HEK293 (cell line): ENCODE results near the gene FBXL15.

Experiments
- GLI4 ChIP-seq: fragments of 450-650 bp; formaldehyde crosslinking; IDR thresholded peaks from 2 replicates; pipeline ENCODE4 v1.5.1; 2016; ENCODE audit warnings: missing biosample characterization, missing genetic modification characterization
- GLIS2 ChIP-seq: fragments of 450-650 bp; formaldehyde crosslinking; IDR thresholded peaks from 2 replicates; pipeline ENCODE4 v1.5.1; 2016; ENCODE audit warnings: missing biosample characterization, missing genetic modification characterization
- HOXD13 ChIP-seq: sonication (generic); formaldehyde crosslinking; IDR thresholded peaks from 2 replicates; pipeline ENCODE4 v1.8.0; 2022; ENCODE audit warnings: missing genetic modification reagents, borderline replicate concordance
- KLF16 ChIP-seq: fragments of 450-650 bp; formaldehyde crosslinking; IDR thresholded peaks from 2 replicates; pipeline ENCODE4 v1.5.1; 2017; ENCODE audit warnings: missing biosample characterization, missing genetic modification characterization
- KLF17 ChIP-seq: fragments of 450-650 bp; formaldehyde crosslinking; IDR thresholded peaks from 2 replicates; pipeline ENCODE4 v1.5.1; 2016; ENCODE audit warnings: missing biosample characterization, missing genetic modification characterization
- MYNN ChIP-seq: fragments of 450-650 bp; formaldehyde crosslinking; IDR thresholded peaks from 2 replicates; pipeline ENCODE4 v1.5.1; 2016; ENCODE audit warnings: missing biosample characterization, missing genetic modification characterization, borderline replicate concordance
- OVOL3 ChIP-seq: fragments of 450-650 bp; formaldehyde crosslinking; IDR thresholded peaks from 2 replicates; pipeline ENCODE4 v1.5.1; 2016; ENCODE audit warnings: missing biosample characterization, missing genetic modification characterization
- PATZ1 ChIP-seq: fragments of 450-650 bp; formaldehyde crosslinking; IDR thresholded peaks from 2 replicates; pipeline ENCODE4 v1.5.1; 2016; ENCODE audit warnings: missing biosample characterization, missing genetic modification characterization
- SCRT2 ChIP-seq: fragments of 450-650 bp; formaldehyde crosslinking; IDR thresholded peaks from 2 replicates; pipeline ENCODE4 v1.5.1; 2016; ENCODE audit warnings: missing biosample characterization, missing genetic modification characterization
- YY1 ChIP-seq: fragments of 450-650 bp; formaldehyde crosslinking; IDR thresholded peaks from 2 replicates; pipeline ENCODE4 v1.5.1; 2018; ENCODE audit warnings: missing biosample characterization, missing genetic modification characterization
- YY2 ChIP-seq: fragments of 450-650 bp; formaldehyde crosslinking; IDR thresholded peaks from 2 replicates; pipeline ENCODE4 v1.5.1; 2016; ENCODE audit warnings: missing biosample characterization, missing genetic modification characterization
- ZBTB1 ChIP-seq: fragments of 450-650 bp; formaldehyde crosslinking; IDR thresholded peaks from 2 replicates; pipeline ENCODE4 v1.5.1; 2016; ENCODE audit warnings: missing biosample characterization, missing genetic modification characterization
- ZBTB10 ChIP-seq: fragments of 450-650 bp; formaldehyde crosslinking; IDR thresholded peaks from 2 replicates; pipeline ENCODE4 v1.5.1; 2016; ENCODE audit warnings: missing biosample characterization, missing genetic modification characterization
- ZBTB17 ChIP-seq: fragments of 450-650 bp; formaldehyde crosslinking; IDR thresholded peaks from 2 replicates; pipeline ENCODE4 v1.5.1; 2016; ENCODE audit warnings: missing biosample characterization, missing genetic modification characterization
- ZBTB20 ChIP-seq: fragments of 450-650 bp; formaldehyde crosslinking; IDR thresholded peaks from 2 replicates; pipeline ENCODE4 v1.5.1; 2016; ENCODE audit warnings: missing biosample characterization, missing genetic modification characterization
- ZBTB48 ChIP-seq: fragments of 450-650 bp; formaldehyde crosslinking; IDR thresholded peaks from 2 replicates; pipeline ENCODE4 v1.5.1; 2016; ENCODE audit warnings: missing biosample characterization, missing genetic modification characterization
- ZBTB7A ChIP-seq: fragments of 450-650 bp; formaldehyde crosslinking; IDR thresholded peaks from 2 replicates; pipeline ENCODE4 v1.5.1; 2016; ENCODE audit warnings: low read depth, missing biosample characterization, missing genetic modification characterization
- ZBTB8A ChIP-seq: fragments of 450-650 bp; formaldehyde crosslinking; IDR thresholded peaks from 2 replicates; pipeline ENCODE4 v1.5.1; 2016; ENCODE audit warnings: missing biosample characterization, missing genetic modification characterization
- ZFP37 ChIP-seq: fragments of 450-650 bp; formaldehyde crosslinking; IDR thresholded peaks from 2 replicates; pipeline ENCODE4 v1.5.1; 2016; ENCODE audit warnings: missing biosample characterization, missing genetic modification characterization
- ZNF223 ChIP-seq: fragments of 450-650 bp; formaldehyde crosslinking; IDR thresholded peaks from 2 replicates; pipeline ENCODE4 v1.5.1; 2016; ENCODE audit warnings: missing biosample characterization, missing genetic modification characterization
- ZNF341 ChIP-seq: fragments of 450-650 bp; formaldehyde crosslinking; IDR thresholded peaks from 2 replicates; pipeline ENCODE4; 2016; ENCODE audit warnings: low read depth, missing biosample characterization, missing genetic modification characterization
- ZNF501 ChIP-seq: fragments of 450-650 bp; formaldehyde crosslinking; IDR thresholded peaks from 2 replicates; pipeline ENCODE4 v1.5.1; 2016; ENCODE audit warnings: missing biosample characterization, missing genetic modification characterization
- ZNF571 ChIP-seq: fragments of 450-650 bp; formaldehyde crosslinking; IDR thresholded peaks from 2 replicates; pipeline ENCODE4 v1.5.0; 2017; ENCODE audit warnings: missing biosample characterization, missing genetic modification characterization
- ZNF610 ChIP-seq: fragments of 450-650 bp; formaldehyde crosslinking; IDR thresholded peaks from 2 replicates; pipeline ENCODE4 v1.5.1; 2016; ENCODE audit warnings: missing biosample characterization, missing genetic modification characterization, borderline replicate concordance
- ZNF639 ChIP-seq: fragments of 450-650 bp; formaldehyde crosslinking; IDR thresholded peaks from 2 replicates; pipeline ENCODE4 v1.5.1; 2016; ENCODE audit warnings: missing biosample characterization, missing genetic modification characterization
- ZNF660 ChIP-seq: fragments of 450-650 bp; IDR thresholded peaks from 2 replicates; pipeline ENCODE4 v1.5.1; 2018; ENCODE audit warnings: missing biosample characterization, mild to moderate bottlenecking, missing genetic modification characterization
- ZNF76 ChIP-seq: fragments of 450-650 bp; formaldehyde crosslinking; IDR thresholded peaks from 2 replicates; pipeline ENCODE4; 2016; ENCODE audit warnings: low read depth, missing biosample characterization, missing genetic modification characterization, borderline replicate concordance
- ZSCAN30 ChIP-seq: fragments of 450-650 bp; IDR thresholded peaks from 2 replicates; pipeline ENCODE4 v1.5.1; 2018; ENCODE audit warnings: missing biosample characterization, mild to moderate bottlenecking, missing genetic modification characterization, moderate library complexity
- ZXDB ChIP-seq: fragments of 450-650 bp; formaldehyde crosslinking; IDR thresholded peaks from 2 replicates; pipeline ENCODE4 v1.5.1; 2016; ENCODE audit warnings: missing biosample characterization, missing genetic modification characterization
- TF ChIP-seq, protein P1 (sequence below): fragments of 450-650 bp; formaldehyde crosslinking; IDR thresholded peaks from 2 replicates; pipeline ENCODE4 v1.5.0; 2017; ENCODE audit warnings: missing biosample characterization, missing genetic modification characterization, borderline replicate concordance

The FBXL15 gene

DNA sequence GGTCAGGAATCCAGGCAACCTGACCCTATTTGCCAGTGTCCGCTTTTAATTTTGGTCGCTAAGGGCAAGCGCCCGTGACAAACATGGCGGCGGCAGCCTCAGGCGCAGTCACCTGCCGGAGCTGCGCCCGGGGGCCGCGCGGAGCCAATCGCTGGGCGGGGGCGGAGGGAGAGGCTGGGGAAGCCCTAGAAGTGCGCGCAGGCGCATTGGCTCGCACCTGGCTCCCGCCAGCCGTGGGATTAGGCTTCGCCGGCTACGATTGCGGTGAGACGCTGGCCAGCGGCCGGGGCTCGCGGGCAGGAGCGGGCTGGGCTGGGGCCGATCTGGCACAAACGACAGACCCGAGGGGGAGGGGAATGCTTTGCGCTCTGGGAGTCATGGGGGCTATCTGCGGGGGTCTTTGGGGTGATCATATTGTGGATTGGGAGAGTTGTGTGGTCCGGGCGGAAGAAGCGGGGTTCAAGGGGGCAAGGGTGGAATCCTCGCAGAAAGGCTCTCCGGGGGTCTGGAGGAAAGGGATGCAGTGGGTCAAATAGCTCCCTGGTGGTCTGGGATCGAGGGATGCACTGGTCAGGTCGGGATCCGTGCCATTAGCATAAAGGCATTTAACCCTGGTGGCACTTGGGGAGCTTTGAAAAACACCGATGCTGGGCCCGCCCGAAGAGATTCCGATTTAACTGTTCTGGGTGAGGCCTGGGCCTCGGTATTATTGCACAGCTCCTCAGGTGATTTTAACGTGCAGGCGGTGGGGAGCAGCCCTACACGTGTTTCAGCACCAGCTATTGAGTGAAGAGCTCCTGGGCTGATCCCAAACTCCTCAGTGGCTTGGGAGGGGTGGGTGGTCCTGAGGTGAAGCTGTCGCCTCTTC is 40.8 kb downstream of the FBXL15 start (continued):
- TF ChIP-seq ZNF610 (tag by site-specific recombination) (0 out of 2 replicates have a peak, but pooled peaks have one; percentile 17), ZNF76 (tag by site-specific recombination) (peak; percentile 90), ZNF571 (tag by site-specific recombination) (no peak), ZNF639 (no peak), ZBTB8A (tag by site-specific recombination) (peak; percentile 89), ZBTB20 (peak; percentile 97), ZBTB48 (tag by site-specific recombination) (peak; percentile 40; the same call in 1 of the 2 replicates), ZBTB7A (peak; percentile 46; the same call in 1 of the 2 replicates), YY2 (tag by site-specific recombination) (peak; percentile 75; the same call in 1 of the 2 replicates), GLI4 (tag by site-specific recombination) (peak; percentile 46; the same call in 1 of the 2 replicates), ZBTB1 (tag by site-specific recombination) (peak; percentile 12; the same call in 1 of the 2 replicates), KLF17 (tag by site-specific recombination) (peak; percentile 35; the same call in 1 of the 2 replicates), ZNF660 (tag by site-specific recombination) (peak; percentile 41; the same call in 1 of the 2 replicates), MYNN (tag by site-specific recombination) (0 out of 2 replicates have a peak, but pooled peaks have one; percentile 8), PATZ1 (peak; percentile 99), GLIS2 (tag by site-specific recombination) (peak; percentile 78), ZSCAN30 (tag by site-specific recombination) (peak; percentile 85; the same call in 1 of the 2 replicates), ZXDB (tag by site-specific recombination) (peak; percentile 88), SCRT2 (tag by site-specific recombination) (peak; percentile 100), ZNF341 (tag by site-specific recombination) (peak; percentile 75), ZNF501 (tag by site-specific recombination) (0 out of 2 replicates have a peak, but pooled peaks have one; percentile 77), ZBTB17 (tag by site-specific recombination) (peak; percentile 97), YY1 (tag by site-specific recombination) (peak; percentile 97), ZBTB10 (tag by site-specific recombination) (peak; percentile 76; the same call in 1 of the 2 replicates), OVOL3 (tag by site-specific recombination) (0 out of 2 replicates have a peak, but pooled peaks have one; percentile 39), HOXD13 (CRISPR knock-in tag) (no peak), KLF16 (tag by site-specific recombination) (0 out of 2 replicates have a peak, but pooled peaks have one; percentile 31), ZFP37 (tag by site-specific recombination) (0 out of 2 replicates have a peak, but pooled peaks have one; percentile 67), ZNF223 (tag by site-specific recombination) (no peak)
- TF ChIP-seq, protein P1, sequence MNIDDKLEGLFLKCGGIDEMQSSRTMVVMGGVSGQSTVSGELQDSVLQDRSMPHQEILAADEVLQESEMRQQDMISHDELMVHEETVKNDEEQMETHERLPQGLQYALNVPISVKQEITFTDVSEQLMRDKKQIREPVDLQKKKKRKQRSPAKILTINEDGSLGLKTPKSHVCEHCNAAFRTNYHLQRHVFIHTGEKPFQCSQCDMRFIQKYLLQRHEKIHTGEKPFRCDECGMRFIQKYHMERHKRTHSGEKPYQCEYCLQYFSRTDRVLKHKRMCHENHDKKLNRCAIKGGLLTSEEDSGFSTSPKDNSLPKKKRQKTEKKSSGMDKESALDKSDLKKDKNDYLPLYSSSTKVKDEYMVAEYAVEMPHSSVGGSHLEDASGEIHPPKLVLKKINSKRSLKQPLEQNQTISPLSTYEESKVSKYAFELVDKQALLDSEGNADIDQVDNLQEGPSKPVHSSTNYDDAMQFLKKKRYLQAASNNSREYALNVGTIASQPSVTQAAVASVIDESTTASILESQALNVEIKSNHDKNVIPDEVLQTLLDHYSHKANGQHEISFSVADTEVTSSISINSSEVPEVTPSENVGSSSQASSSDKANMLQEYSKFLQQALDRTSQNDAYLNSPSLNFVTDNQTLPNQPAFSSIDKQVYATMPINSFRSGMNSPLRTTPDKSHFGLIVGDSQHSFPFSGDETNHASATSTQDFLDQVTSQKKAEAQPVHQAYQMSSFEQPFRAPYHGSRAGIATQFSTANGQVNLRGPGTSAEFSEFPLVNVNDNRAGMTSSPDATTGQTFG (tag by site-specific recombination), result no peak
